Measurements from ENCODE around the gene ADGRL2. TPM values are rescaled to one million over a fixed set of nuclear protein-coding genes. Genes with fewer than 3 reads are reported as not detected.

ADGRL2 gene
- total and polyA plus RNA-seq, 2 experiments from 2014 or later = 45.1 to 139 TPM

GRCh38 chr1:81999364-81999763 lies 198.6 kb downstream of the ADGRL2 start:
- Histone ChIP-seq H3K79me2 (no peaks in the 10 kb centered on the region), H3K4me1 (ENCODE audit: insufficient read depth) (no peaks in the 10 kb centered on the region), H4K20me1 (ENCODE audit: insufficient read depth, poor library complexity, severe bottlenecking) (no peaks in the 10 kb centered on the region), H2AFZ (no peak overlapping the region), H3K9me2 (replicated peaks; ENCODE audit: insufficient read depth) (no peaks in the 10 kb centered on the region), H3K9me3 (ENCODE audit: low read depth) (no peaks in the 10 kb centered on the region), H3K36me3 (replicated peaks; ENCODE audit: insufficient read depth, low read depth) (no peaks in the 10 kb centered on the region), H3K27me3 (no peaks in the 10 kb centered on the region), H3K4me2 (no peak overlapping the region), H3K27ac (no peak overlapping the region), H3K4me3 (no peak overlapping the region)
- WGBS (ENCODE audit: low lambda C conversion rate, missing lambda C conversion rate) = 63% methylated on average over 1 of the region's 1 CpG
- TF ChIP-seq CTCF (IDR thresholded peaks at IDR 0.05; ENCODE audit: poor library complexity) = no peak
- TF ChIP-seq EZH2phosphoT487 (IDR thresholded peaks at IDR 0.05; ENCODE audit: low read depth, severe bottlenecking, unreplicated experiment) = no peak
- no peak for TF ChIP-seq EZH2 (IDR thresholded peaks at IDR 0.05; ENCODE audit: borderline replicate concordance)
- DNase-seq (ENCODE audit: low spot score) = no peak

DNA sequence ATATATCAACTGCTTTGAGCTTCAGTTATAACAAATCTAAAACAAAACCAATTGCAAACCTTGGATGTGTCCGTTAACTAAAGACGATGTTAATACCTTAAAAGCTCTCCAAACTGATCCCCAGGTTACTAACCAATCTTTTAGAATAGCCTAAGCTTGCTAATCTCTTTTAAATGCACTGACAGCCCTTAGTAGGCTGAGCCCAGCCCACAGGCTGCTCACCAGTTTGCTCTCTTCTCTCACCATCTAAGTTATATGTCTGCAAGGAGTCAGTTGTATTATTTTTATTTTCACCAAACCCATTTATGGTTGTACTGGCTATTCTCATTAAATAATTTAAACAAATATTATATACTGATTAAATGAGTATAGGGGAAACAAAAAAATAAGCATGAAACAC lies 199.5 kb downstream of the ADGRL2 start:
- H2AFZ ChIP-seq = no peak overlapping the region
- H3K9me3 ChIP-seq (ENCODE audit: low read depth) = no peaks in the 10 kb centered on the region
- no peaks in the 10 kb centered on the region for H3K4me1 ChIP-seq (ENCODE audit: insufficient read depth)
- H3K36me3 ChIP-seq (replicated peaks; ENCODE audit: insufficient read depth, low read depth) = no peaks in the 10 kb centered on the region
- H3K9me2 ChIP-seq (replicated peaks; ENCODE audit: insufficient read depth) = no peaks in the 10 kb centered on the region
- 49% methylated on average over 2 of the region's 2 CpGs for WGBS (ENCODE audit: low lambda C conversion rate, missing lambda C conversion rate)
- no peaks in the 10 kb centered on the region for H3K79me2 ChIP-seq
- H3K27ac ChIP-seq = no peak overlapping the region
- no peak overlapping the region for H3K4me3 ChIP-seq
- DNase-seq (ENCODE audit: low spot score) = no peak
- no peaks in the 10 kb centered on the region for H3K27me3 ChIP-seq
- H4K20me1 ChIP-seq (ENCODE audit: insufficient read depth, poor library complexity, severe bottlenecking) = no peaks in the 10 kb centered on the region
- no peak overlapping the region for H3K4me2 ChIP-seq
- TF ChIP-seq CTCF (IDR thresholded peaks at IDR 0.05; ENCODE audit: poor library complexity) = no peak
- TF ChIP-seq EZH2phosphoT487 (IDR thresholded peaks at IDR 0.05; ENCODE audit: low read depth, severe bottlenecking, unreplicated experiment) = no peak
- TF ChIP-seq EZH2 (IDR thresholded peaks at IDR 0.05; ENCODE audit: borderline replicate concordance) = no peak

- Histone ChIP-seq H3K4me3 (no peak overlapping the region), H3K79me2 (no peaks in the 10 kb centered on the region), H3K9me2 (replicated peaks; ENCODE audit: insufficient read depth) (no peaks in the 10 kb centered on the region), H3K4me1 (ENCODE audit: insufficient read depth) (no peaks in the 10 kb centered on the region), H3K27ac (no peak overlapping the region), H3K27me3 (no peaks in the 10 kb centered on the region), H2AFZ (no peak overlapping the region), H4K20me1 (ENCODE audit: insufficient read depth, poor library complexity, severe bottlenecking) (no peaks in the 10 kb centered on the region), H3K9me3 (ENCODE audit: low read depth) (no peaks in the 10 kb centered on the region), H3K36me3 (replicated peaks; ENCODE audit: insufficient read depth, low read depth) (no peaks in the 10 kb centered on the region), H3K4me2 (no peak overlapping the region)
- DNase-seq (ENCODE audit: low spot score) = no peak
- 68% methylated on average over 4 of the region's 4 CpGs for WGBS (ENCODE audit: low lambda C conversion rate, missing lambda C conversion rate)
- TF ChIP-seq EZH2phosphoT487 (IDR thresholded peaks at IDR 0.05; ENCODE audit: low read depth, severe bottlenecking, unreplicated experiment) = no peak
- TF ChIP-seq CTCF (IDR thresholded peaks at IDR 0.05; ENCODE audit: poor library complexity) = no peak
- no peak for TF ChIP-seq EZH2 (IDR thresholded peaks at IDR 0.05; ENCODE audit: borderline replicate concordance)
These were observed 200.6 kb downstream of the ADGRL2 start for GRCh38 chr1:82001345-82001744.

GRCh38 chr1:82007804-82008203 lies 207.1 kb downstream of the ADGRL2 start:
- no peak overlapping the region for H3K4me3 ChIP-seq
- H3K27ac ChIP-seq = no peak overlapping the region
- no peaks in the 10 kb centered on the region for H3K79me2 ChIP-seq
- H3K9me3 ChIP-seq (ENCODE audit: low read depth) = no peaks in the 10 kb centered on the region
- H3K9me2 ChIP-seq (replicated peaks; ENCODE audit: insufficient read depth) = no peaks in the 10 kb centered on the region
- no peaks in the 10 kb centered on the region for H4K20me1 ChIP-seq (ENCODE audit: insufficient read depth, poor library complexity, severe bottlenecking)
- no peak for DNase-seq (ENCODE audit: low spot score)
- TF ChIP-seq EZH2 (IDR thresholded peaks at IDR 0.05; ENCODE audit: borderline replicate concordance) (no peak), CTCF (IDR thresholded peaks at IDR 0.05; ENCODE audit: poor library complexity) (no peak), EZH2phosphoT487 (IDR thresholded peaks at IDR 0.05; ENCODE audit: low read depth, severe bottlenecking, unreplicated experiment) (no peak)
- H3K27me3 ChIP-seq = no peaks in the 10 kb centered on the region
- H3K4me2 ChIP-seq = no peak overlapping the region
- H3K36me3 ChIP-seq (replicated peaks; ENCODE audit: insufficient read depth, low read depth) = no peaks in the 10 kb centered on the region
- H2AFZ ChIP-seq = no peak overlapping the region
- no peaks in the 10 kb centered on the region for H3K4me1 ChIP-seq (ENCODE audit: insufficient read depth)
